ENCODE data around the gene HIPK3.

Gene HIPK3

DNA sequence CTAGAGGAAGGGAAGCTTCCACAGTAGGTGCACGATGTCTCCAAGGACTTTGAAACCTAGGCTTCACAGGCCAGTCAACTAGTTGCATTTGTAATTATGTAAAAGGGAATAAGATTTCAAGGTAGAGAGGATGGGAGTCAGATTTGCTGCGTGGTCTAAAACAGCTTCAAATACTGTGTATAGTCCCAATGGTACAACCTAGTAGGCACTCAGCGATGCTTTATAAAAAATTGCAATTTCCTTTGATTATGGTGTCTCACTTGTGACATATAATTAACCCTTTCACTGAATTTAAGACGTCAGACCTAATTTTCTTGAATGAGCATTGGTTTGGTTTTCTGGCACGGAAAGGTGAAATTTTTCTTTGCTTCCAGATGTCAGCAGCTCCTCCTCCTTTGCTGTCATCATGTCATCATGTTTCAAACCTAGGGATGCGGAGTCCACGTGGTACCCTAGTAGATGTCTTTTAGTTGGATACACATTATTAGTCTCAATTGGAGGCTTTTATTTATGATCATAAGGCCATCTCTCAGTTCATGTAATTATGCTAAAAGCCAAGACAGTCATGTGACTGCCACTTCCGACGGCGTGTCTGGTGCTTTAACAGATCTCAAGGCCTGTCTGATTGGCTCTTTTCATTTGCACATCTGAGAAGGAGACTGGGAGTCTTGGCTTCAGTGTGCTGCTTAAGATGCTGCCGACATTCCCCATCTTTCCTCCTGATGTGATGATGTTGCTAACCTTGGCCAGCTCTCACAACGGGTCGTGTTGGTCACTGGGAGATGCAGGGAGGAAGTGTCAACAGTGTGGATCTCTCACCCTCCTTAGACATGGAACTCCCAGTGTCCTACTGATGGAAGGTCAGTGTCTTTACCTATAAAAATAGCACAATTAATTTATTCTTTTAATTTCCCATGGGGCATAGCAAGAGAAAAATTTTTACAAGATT is 134.0 kb downstream of the HIPK3 start:
- Mint-ChIP-seq H3K27me3 (ENCODE audit: low read depth) (no peaks in the 10 kb centered on the region), H3K9me3 (no peaks in the 10 kb centered on the region), H3K27ac (no peak overlapping the region)

DNA sequence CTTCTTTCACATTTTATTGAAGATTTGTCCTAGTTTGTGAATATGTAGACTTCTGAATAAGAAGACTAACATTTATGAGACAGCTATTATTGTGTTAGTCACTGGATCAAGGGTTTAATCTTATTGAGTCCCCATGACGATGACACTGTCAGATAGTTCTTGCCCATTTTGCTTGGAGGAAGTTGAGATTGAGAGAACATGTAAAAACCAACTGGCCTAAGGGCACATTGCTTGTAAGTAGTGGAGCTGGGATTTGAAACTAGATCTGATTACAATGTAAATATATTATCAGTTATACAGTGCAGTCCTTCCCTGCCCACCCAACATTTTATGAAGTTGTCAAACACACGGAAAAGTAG is 134.7 kb downstream of the HIPK3 start:
- DNase-seq (ENCODE audit: low spot score): no peak
- no peak overlapping the region for H3K4me3 Mint-ChIP-seq
- no peaks in the 10 kb centered on the region for H3K27me3 Mint-ChIP-seq (ENCODE audit: low read depth)
- no peak overlapping the region for H3K27ac Mint-ChIP-seq
- no peaks in the 10 kb centered on the region for H3K4me1 Mint-ChIP-seq (ENCODE audit: low read depth)
- no peaks in the 10 kb centered on the region for H3K36me3 Mint-ChIP-seq (ENCODE audit: low read depth)
- no peaks in the 10 kb centered on the region for H3K9me3 Mint-ChIP-seq

More for the DNA sequence above, 134.0 kb downstream of the HIPK3 start:
- DNase-seq (ENCODE audit: low spot score): no peak
- Mint-ChIP-seq H3K36me3 (ENCODE audit: low read depth) (no peaks in the 10 kb centered on the region), H3K4me3 (no peak overlapping the region), H3K4me1 (ENCODE audit: low read depth) (no peaks in the 10 kb centered on the region)

DNA sequence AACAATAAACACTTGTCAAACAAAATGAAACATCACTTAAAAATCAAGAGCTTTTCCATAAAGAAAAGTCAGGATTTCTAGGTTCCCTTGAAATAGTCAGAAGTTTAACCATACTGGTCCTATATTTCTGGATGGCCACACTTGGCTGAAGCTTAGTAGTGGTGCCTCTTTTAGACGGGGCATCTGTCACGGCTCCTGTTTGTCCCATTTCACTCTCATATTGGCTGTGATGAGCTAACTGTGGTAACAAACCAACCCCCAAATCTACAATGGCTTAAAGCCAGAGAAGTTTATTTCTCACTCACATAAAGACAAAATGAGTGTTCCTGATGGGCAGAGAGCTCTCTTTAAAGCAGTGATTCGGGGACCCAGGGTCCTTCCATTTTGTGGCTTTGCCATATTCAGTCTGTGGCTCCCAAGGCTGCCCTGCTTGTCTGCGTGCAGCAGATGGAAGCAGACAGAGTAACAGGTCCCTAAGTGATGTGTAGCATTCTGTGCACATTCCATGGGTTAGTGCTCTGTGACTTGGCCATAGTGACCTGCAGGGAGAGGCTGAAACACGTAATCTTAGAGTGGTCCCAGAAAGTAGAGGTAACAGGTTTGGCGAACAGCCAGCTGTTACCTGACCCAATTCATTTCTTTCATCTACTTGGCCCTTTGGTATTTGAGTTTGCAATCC is 137.4 kb downstream of the HIPK3 start:
- H3K4me1 Mint-ChIP-seq (ENCODE audit: low read depth): no peaks in the 10 kb centered on the region
- no peaks in the 10 kb centered on the region for H3K9me3 Mint-ChIP-seq
- H3K27me3 Mint-ChIP-seq (ENCODE audit: low read depth): no peaks in the 10 kb centered on the region
- H3K36me3 Mint-ChIP-seq (ENCODE audit: low read depth): no peaks in the 10 kb centered on the region
- H3K27ac Mint-ChIP-seq: no peak overlapping the region
- DNase-seq (ENCODE audit: low spot score): no peak
- no peak overlapping the region for H3K4me3 Mint-ChIP-seq

- H3K9me3 Mint-ChIP-seq: no peaks in the 10 kb centered on the region
- no peak overlapping the region for H3K27ac Mint-ChIP-seq
- no peak overlapping the region for H3K4me3 Mint-ChIP-seq
- H3K4me1 Mint-ChIP-seq (ENCODE audit: low read depth): no peaks in the 10 kb centered on the region
- DNase-seq (ENCODE audit: low spot score): no peak
- H3K36me3 Mint-ChIP-seq (ENCODE audit: low read depth): no peaks in the 10 kb centered on the region
- no peaks in the 10 kb centered on the region for H3K27me3 Mint-ChIP-seq (ENCODE audit: low read depth)
Measured at GRCh38 chr11:33396361-33396760, 139.2 kb downstream of the HIPK3 start.

- no peak for DNase-seq (ENCODE audit: low spot score)
- no peaks in the 10 kb centered on the region for H3K27me3 Mint-ChIP-seq (ENCODE audit: low read depth)
- H3K4me3 Mint-ChIP-seq: no peak overlapping the region
- H3K27ac Mint-ChIP-seq: no peak overlapping the region
- no peaks in the 10 kb centered on the region for H3K9me3 Mint-ChIP-seq
- no peaks in the 10 kb centered on the region for H3K36me3 Mint-ChIP-seq (ENCODE audit: low read depth)
- no peaks in the 10 kb centered on the region for H3K4me1 Mint-ChIP-seq (ENCODE audit: low read depth)
Measured at GRCh38 chr11:33399421-33399820, 142.2 kb downstream of the HIPK3 start.

- Mint-ChIP-seq H3K36me3 (ENCODE audit: low read depth) (no peaks in the 10 kb centered on the region), H3K27ac (no peak overlapping the region), H3K9me3 (no peaks in the 10 kb centered on the region), H3K4me1 (ENCODE audit: low read depth) (no peaks in the 10 kb centered on the region), H3K27me3 (ENCODE audit: low read depth) (no peaks in the 10 kb centered on the region), H3K4me3 (no peak overlapping the region)
- no peak for DNase-seq (ENCODE audit: low spot score)
Measured at GRCh38 chr11:33402066-33402465, 144.9 kb downstream of the HIPK3 start.

- no peaks in the 10 kb centered on the region for H3K36me3 Mint-ChIP-seq (ENCODE audit: low read depth)
- H3K27ac Mint-ChIP-seq: no peak overlapping the region
- no peak for DNase-seq (ENCODE audit: low spot score)
- H3K4me1 Mint-ChIP-seq (ENCODE audit: low read depth): no peaks in the 10 kb centered on the region
- H3K4me3 Mint-ChIP-seq: no peak overlapping the region
- H3K9me3 Mint-ChIP-seq: no peaks in the 10 kb centered on the region
- no peaks in the 10 kb centered on the region for H3K27me3 Mint-ChIP-seq (ENCODE audit: low read depth)
Measured at GRCh38 chr11:33403344-33403743, 146.2 kb downstream of the HIPK3 start.

DNA sequence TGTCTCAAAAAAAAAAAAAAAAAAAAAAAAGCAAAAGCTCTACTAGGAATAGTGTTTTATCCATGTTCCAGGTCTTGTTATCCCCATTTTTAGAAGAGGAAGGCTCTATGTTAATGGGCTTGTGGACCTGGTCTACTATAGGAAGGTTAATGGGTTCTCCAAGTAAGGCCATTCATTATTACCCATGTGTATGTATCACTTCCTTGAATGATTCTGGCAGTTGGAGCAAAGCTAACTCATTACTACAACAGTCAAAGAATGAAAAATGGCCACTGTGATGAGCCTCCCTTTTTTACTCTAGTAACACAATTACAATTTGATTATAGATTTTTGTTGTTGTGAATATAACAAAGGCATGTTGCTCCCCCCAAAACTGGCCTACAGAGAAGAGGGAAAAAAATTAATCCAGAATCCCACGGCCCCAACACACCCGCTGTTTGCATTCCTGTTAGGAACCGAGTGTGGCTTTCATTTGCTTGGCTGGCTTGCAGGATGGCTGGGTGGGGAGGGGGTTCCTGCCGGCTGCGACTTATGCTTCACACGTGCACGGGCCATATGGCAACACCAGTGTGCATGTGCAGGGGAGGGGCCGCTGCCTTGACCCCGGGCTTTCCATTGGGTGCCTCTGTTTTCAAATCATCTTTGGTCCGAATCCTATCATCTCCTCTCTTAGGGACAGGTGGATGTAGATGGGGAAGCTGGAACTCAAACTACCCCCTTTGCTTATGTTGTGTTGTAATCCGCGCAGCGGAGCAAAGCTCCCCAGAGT is 148.8 kb downstream of the HIPK3 start:
- Mint-ChIP-seq H3K4me1 (ENCODE audit: low read depth) (no peaks in the 10 kb centered on the region), H3K36me3 (ENCODE audit: low read depth) (no peaks in the 10 kb centered on the region), H3K9me3 (no peaks in the 10 kb centered on the region), H3K27me3 (ENCODE audit: low read depth) (peaks cover 4% of the 10 kb centered on the region), H3K27ac (no peak overlapping the region), H3K4me3 (no peak overlapping the region)
- DNase-seq (ENCODE audit: low spot score): no peak
